Sigmoid colon (tissue), 7 donors: ENCODE results near the gene SPATA2L. TPM values are rescaled to one million over a fixed set of nuclear protein-coding genes. Genes with fewer than 3 reads are reported as not detected.
A peak's percentile ranks its signal among the peaks of the same experiment; 100 is the strongest.

Experiments
- DNase-seq: peaks from one replicate; pipeline ENCODE4 v3.0.0-alpha.2; 2019
- H3K27ac ChIP-seq, 4 donors: fragments of 200-600 bp; sonication (generic); one replicate each; pipeline ENCODE4 v1.5.1; 2016 to 2019; ENCODE audit warnings: mild to moderate bottlenecking in 1 of 4
- H3K27me3 ChIP-seq, 3 donors: fragments of 200-600 bp; sonication (generic); one replicate each; pipeline ENCODE4 v1.5.1; 2019; ENCODE audit warnings: mild to moderate bottlenecking in 1 of 3
- H3K36me3 ChIP-seq, 4 donors: fragments of 200-600 bp; sonication (generic); one replicate each; pipeline ENCODE4 v1.5.1; 2016 to 2019
- H3K4me1 ChIP-seq, 4 donors: fragments of 200-600 bp; sonication (generic); one replicate each; pipeline ENCODE4 v1.5.1; 2017 to 2019
- H3K4me3 ChIP-seq, 4 donors: fragments of 200-600 bp; sonication (generic); one replicate each; pipeline ENCODE4 v1.5.1; 2017 to 2019; ENCODE audit warnings: mild to moderate bottlenecking in 2 of 4, moderate library complexity in 1 of 4
- H3K9me3 ChIP-seq, 4 donors: fragments of 200-600 bp in 3 of 4; sonication (generic) in 3 of 4; one replicate each; pipeline versions ENCODE4 v1.5.1 to v1.6.1; 2013 to 2019
- EP300 ChIP-seq, 4 donors: sonication (generic); formaldehyde crosslinking; IDR thresholded peaks; one replicate each; pipeline ENCODE4 v1.6.1; 2017; ENCODE audit warnings: antibody characterized with exemption in 4 of 4
- POLR2A ChIP-seq, 2 donors: fragments of 450-650 bp; IDR thresholded peaks; one replicate each; pipeline ENCODE4 v1.6.1; 2016; ENCODE audit warnings: antibody characterized with exemption in 2 of 2, mild to moderate bottlenecking in 2 of 2, moderate library complexity in 2 of 2
- POLR2AphosphoS5 ChIP-seq, 4 donors: sonication (generic); formaldehyde crosslinking; IDR thresholded peaks; one replicate each; pipeline ENCODE4 v1.6.1; 2017; ENCODE audit warnings: antibody characterized with exemption in 4 of 4
- WGBS, 2 donors: extraction: QIAGEN DNeasy Blood & Tissue Kit; methylation state at CpG; one replicate each; pipeline ENCODE4 v1.1.7; 2013; 5-methylcytosine and 5-hydroxymethylcytosine counted together
- intact Hi-C: fragments of 100-400 bp; cut with DNase I; formaldehyde crosslinking; loops from one replicate; pipeline ENCODE4 v1.15.1; 2023
- polyA plus RNA-seq, 3 donors: library from polyadenylated mRNA; stranded (reverse); fragments of 200-250 nt; gene quantifications; one replicate each; pipeline ENCODE4 v1.2.3, GENCODE V29; 2013
- total RNA-seq, 4 donors: library from RNA; depleted of rRNA; stranded (reverse); fragments of >200 nt; gene quantifications; one replicate each; pipeline ENCODE4 v1.1.0, GENCODE V29; 2016
- TF ChIP-seq, protein P1 (sequence below), 4 experiments: fragments of 450-650 bp in 3 of 4; fragments of 200-600 bp in 1 of 4; IDR thresholded peaks; one replicate each; pipeline ENCODE4 v1.5.1; 2016 to 2019; ENCODE audit warnings: antibody characterized with exemption in 4 of 4, mild to moderate bottlenecking in 3 of 4, moderate library complexity in 2 of 4
- donor health status: healthy with polysubstance abuse.
- donor health status: Bipolar disorder and iron deficiency.
- donor health status: healthy.

Gene SPATA2L
- total and polyA plus RNA-seq, 7 donors, result 3.5 to 17.6 (median 11.3) TPM

DNA sequence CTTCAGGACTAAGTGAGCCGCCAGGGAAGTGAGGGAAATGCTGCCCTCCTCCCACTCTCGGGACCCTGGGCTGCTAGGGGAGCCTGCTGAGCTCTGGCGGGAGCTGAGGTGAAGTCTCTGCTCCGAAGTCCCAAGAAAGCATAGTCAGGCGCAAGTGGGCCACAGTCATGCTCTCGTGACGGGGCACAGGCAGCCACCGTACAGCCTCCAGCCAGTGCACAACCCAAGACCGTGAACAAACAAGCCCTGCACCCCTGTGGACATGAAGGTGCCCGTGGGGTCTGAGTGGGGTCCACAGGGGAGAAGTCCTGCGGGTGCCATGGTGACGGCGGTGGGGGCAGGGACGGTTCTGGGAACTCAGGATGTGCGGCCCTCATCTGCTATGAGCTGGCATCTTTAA is 44.5 kb upstream of the SPATA2L start:
- no peak for DNase-seq
- H3K27me3 ChIP-seq, result no peaks in the 10 kb centered on the region
- TF ChIP-seq EP300 (IDR thresholded peaks at IDR 0.05), result no peak
- TF ChIP-seq POLR2A (IDR thresholded peaks at IDR 0.05), result no peak
- TF ChIP-seq, protein P1, sequence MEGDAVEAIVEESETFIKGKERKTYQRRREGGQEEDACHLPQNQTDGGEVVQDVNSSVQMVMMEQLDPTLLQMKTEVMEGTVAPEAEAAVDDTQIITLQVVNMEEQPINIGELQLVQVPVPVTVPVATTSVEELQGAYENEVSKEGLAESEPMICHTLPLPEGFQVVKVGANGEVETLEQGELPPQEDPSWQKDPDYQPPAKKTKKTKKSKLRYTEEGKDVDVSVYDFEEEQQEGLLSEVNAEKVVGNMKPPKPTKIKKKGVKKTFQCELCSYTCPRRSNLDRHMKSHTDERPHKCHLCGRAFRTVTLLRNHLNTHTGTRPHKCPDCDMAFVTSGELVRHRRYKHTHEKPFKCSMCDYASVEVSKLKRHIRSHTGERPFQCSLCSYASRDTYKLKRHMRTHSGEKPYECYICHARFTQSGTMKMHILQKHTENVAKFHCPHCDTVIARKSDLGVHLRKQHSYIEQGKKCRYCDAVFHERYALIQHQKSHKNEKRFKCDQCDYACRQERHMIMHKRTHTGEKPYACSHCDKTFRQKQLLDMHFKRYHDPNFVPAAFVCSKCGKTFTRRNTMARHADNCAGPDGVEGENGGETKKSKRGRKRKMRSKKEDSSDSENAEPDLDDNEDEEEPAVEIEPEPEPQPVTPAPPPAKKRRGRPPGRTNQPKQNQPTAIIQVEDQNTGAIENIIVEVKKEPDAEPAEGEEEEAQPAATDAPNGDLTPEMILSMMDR (IDR thresholded peaks at IDR 0.05), result no peak
- no peak for TF ChIP-seq POLR2AphosphoS5 (IDR thresholded peaks at IDR 0.05)
- H3K9me3 ChIP-seq, result no peaks in the 10 kb centered on the region
- H3K4me1 ChIP-seq, result no peaks in the 10 kb centered on the region
- no peaks in the 10 kb centered on the region for H3K36me3 ChIP-seq
- H3K27ac ChIP-seq, result no peak overlapping the region
- 91 to 96% methylated on average over 15 of the region's 15 CpGs for WGBS, 2 donors
- H3K4me3 ChIP-seq, result no peak overlapping the region
- intact Hi-C loops, result no loop called here

GRCh38 chr16:89744813-89745212 is 43.3 kb upstream of the SPATA2L start:
- WGBS, 2 donors, result 94 to 97% methylated on average over 16 of the region's 16 CpGs
- intact Hi-C loops, result no loop called here
- no peak for DNase-seq
- Histone ChIP-seq H3K4me1 (no peaks in the 10 kb centered on the region), H3K9me3 (no peaks in the 10 kb centered on the region), H3K27me3 (no peaks in the 10 kb centered on the region), H3K4me3 (no peak overlapping the region), H3K27ac (no peak overlapping the region), H3K36me3 (peaks cover 0 to 7% (median 3%) of the 10 kb centered on the region in 4 donors)
- TF ChIP-seq POLR2A (IDR thresholded peaks at IDR 0.05) (no peak), POLR2AphosphoS5 (IDR thresholded peaks at IDR 0.05) (no peak), EP300 (IDR thresholded peaks at IDR 0.05) (no peak)
- TF ChIP-seq, protein P1 (IDR thresholded peaks at IDR 0.05), result no peak

- TF ChIP-seq POLR2AphosphoS5 (IDR thresholded peaks at IDR 0.05), result no peak
- TF ChIP-seq POLR2A (IDR thresholded peaks at IDR 0.05), result no peak
- no peak for TF ChIP-seq EP300 (IDR thresholded peaks at IDR 0.05)
- TF ChIP-seq, protein P1 (IDR thresholded peaks at IDR 0.05), result no peak
- DNase-seq, result no peak
- intact Hi-C loops, result no loop called here
- Histone ChIP-seq H3K4me3 (no peak overlapping the region), H3K27me3 (no peaks in the 10 kb centered on the region), H3K9me3 (no peaks in the 10 kb centered on the region), H3K36me3 (peaks cover 4 to 26% (median 21%) of the 10 kb centered on the region in 4 donors), H3K27ac (no peak overlapping the region), H3K4me1 (no peaks in the 10 kb centered on the region)
- 85 to 88% methylated on average over 4 of the region's 4 CpGs for WGBS, 2 donors
Measured at GRCh38 chr16:89742948-89743347, 41.4 kb upstream of the SPATA2L start.

- Histone ChIP-seq H3K4me3 (no peak overlapping the region), H3K36me3 (peaks cover 12 to 41% (median 34%) of the 10 kb centered on the region in 4 donors), H3K9me3 (no peaks in the 10 kb centered on the region), H3K4me1 (no peaks in the 10 kb centered on the region), H3K27me3 (no peaks in the 10 kb centered on the region), H3K27ac (no peak overlapping the region)
- TF ChIP-seq, protein P1 (IDR thresholded peaks at IDR 0.05), result no peak
- peak in 1 of 4 donors; percentile 18 for TF ChIP-seq POLR2AphosphoS5 (IDR thresholded peaks at IDR 0.05)
- WGBS, 2 donors, result 87 to 91% methylated on average over 11 of the region's 11 CpGs
- intact Hi-C loops, result no loop called here
- DNase-seq, result no peak
Measured at GRCh38 chr16:89741342-89742014, 40.0 kb upstream of the SPATA2L start.

DNA sequence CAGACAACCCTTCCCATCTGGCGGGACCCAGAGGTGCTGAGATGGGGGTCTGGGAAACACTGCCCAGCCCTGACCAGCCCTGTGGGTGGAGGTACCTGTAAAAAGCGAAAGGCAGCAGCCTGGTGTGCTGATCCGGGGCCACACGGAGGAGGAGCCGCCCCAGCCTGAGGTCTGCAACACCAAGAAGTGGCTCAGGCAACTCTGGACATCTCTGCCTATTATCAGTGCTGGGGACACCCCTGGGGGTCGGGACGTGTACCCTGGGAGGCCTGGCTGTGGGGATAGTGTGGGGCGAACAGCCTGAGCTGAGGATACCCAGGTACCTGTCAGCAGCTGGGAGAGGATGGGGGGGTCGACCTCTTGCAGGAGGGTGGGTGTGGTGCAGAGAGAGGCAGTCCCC is 37.9 kb upstream of the SPATA2L start:
- Histone ChIP-seq H3K27ac (no peak overlapping the region), H3K4me3 (no peak overlapping the region), H3K36me3 (peaks cover 22 to 61% (median 50%) of the 10 kb centered on the region in 4 donors), H3K27me3 (no peaks in the 10 kb centered on the region), H3K9me3 (no peaks in the 10 kb centered on the region), H3K4me1 (no peaks in the 10 kb centered on the region)
- intact Hi-C loops, result no loop called here
- no peak for DNase-seq
- TF ChIP-seq POLR2AphosphoS5 (IDR thresholded peaks at IDR 0.05) (no peak), EP300 (IDR thresholded peaks at IDR 0.05) (no peak), POLR2A (IDR thresholded peaks at IDR 0.05) (no peak)
- TF ChIP-seq, protein P1 (IDR thresholded peaks at IDR 0.05), result no peak
- 83 to 92% methylated on average over 9 of the region's 9 CpGs for WGBS, 2 donors
